Stomach (tissue), 9 donors: ENCODE data around the gene PITPNC1. TPM values are rescaled to one million over a fixed set of nuclear protein-coding genes. Genes with fewer than 3 reads are reported as not detected.

Source experiments
- DNase-seq, 2 donors: peaks; one replicate each; pipeline versions ENCODE4 v3.0.0 to v3.0.0-alpha.2; 2013 to 2019
- H3K27ac ChIP-seq, 5 donors: fragments of 200-600 bp in 4 of 5; sonication (generic) in 4 of 5; one replicate each; pipeline ENCODE4 v1.5.1; 2013 to 2019; ENCODE audit warnings: mild to moderate bottlenecking in 1 of 5, moderate library complexity in 1 of 5
- H3K27me3 ChIP-seq, 3 donors: fragments of 200-600 bp; sonication (generic); one replicate each; pipeline ENCODE4 v1.5.1; 2017 to 2019; ENCODE audit warnings: mixed run types in 1 of 3
- H3K36me3 ChIP-seq, 4 donors: fragments of 200-600 bp; sonication (generic); 1 replicate in 3 of 4; 2 replicates in 1 of 4; pipeline ENCODE4 v1.5.1; 2016 to 2019
- H3K4me1 ChIP-seq, 4 donors: fragments of 200-600 bp; sonication (generic); one replicate each; pipeline ENCODE4 v1.5.1; 2016 to 2019
- H3K4me3 ChIP-seq, 4 donors: fragments of 200-600 bp; sonication (generic) in 3 of 4; one replicate each; pipeline ENCODE4 v1.5.1; 2016 to 2019; ENCODE audit warnings: mild to moderate bottlenecking in 1 of 4
- H3K9me3 ChIP-seq, 4 donors: fragments of 200-600 bp; sonication (generic); one replicate each; pipeline ENCODE4 v1.5.1; 2016 to 2019
- CTCF ChIP-seq, 7 experiments: fragments of 450-650 bp in 4 of 7; fragments of 200-600 bp in 3 of 7; sonication (generic) in 3 of 7; IDR thresholded peaks; one replicate each; pipeline ENCODE4 v1.5.1; 2016 to 2019; ENCODE audit warnings: antibody characterized with exemption in 7 of 7, control low read depth in 2 of 7, mild to moderate bottlenecking in 1 of 7
- EP300 ChIP-seq: sonication (generic); formaldehyde crosslinking; IDR thresholded peaks from one replicate; pipeline ENCODE4 v1.6.1; 2017; ENCODE audit warnings: antibody characterized with exemption
- POLR2A ChIP-seq, 4 donors: fragments of 450-650 bp; IDR thresholded peaks; one replicate each; pipeline ENCODE4 v1.6.1; 2016; ENCODE audit warnings: antibody characterized with exemption in 4 of 4, control low read depth in 2 of 4, mild to moderate bottlenecking in 1 of 4, moderate library complexity in 1 of 4
- POLR2AphosphoS5 ChIP-seq, 3 donors: sonication (generic); formaldehyde crosslinking; IDR thresholded peaks; one replicate each; pipeline ENCODE4 v1.6.1; 2016; ENCODE audit warnings: antibody characterized with exemption in 3 of 3
- WGBS, 5 donors: extraction: QIAGEN DNeasy Blood & Tissue Kit in 3 of 5; methylation state at CpG; one replicate each; pipeline versions ENCODE4 v1.1.5 to v1.1.7; 2013 to 2018; 5-methylcytosine and 5-hydroxymethylcytosine counted together
- intact Hi-C: fragments of 100-400 bp; cut with DNase I; formaldehyde crosslinking; loops from one replicate; pipeline ENCODE4 v1.15.1; 2023; ENCODE audit warnings: low total_unique reads
- polyA plus RNA-seq, 3 donors: library from polyadenylated mRNA; stranded (reverse); fragments of 200-250 nt; gene quantifications; one replicate each; pipeline ENCODE4 v1.2.3, GENCODE V29; 2013
- total RNA-seq, 5 donors: library from RNA; depleted of rRNA; stranded (reverse); fragments of >200 nt; gene quantifications; one replicate each; pipeline versions ENCODE4 v1.1.0 to v1.2.3, GENCODE V29; 2014 to 2016
- donor health status: healthy with polysubstance abuse.
- donor health status: Bipolar disorder and iron deficiency.
- donor health status: healthy.

Gene PITPNC1
- total and polyA plus RNA-seq, 8 donors, result 2.3 to 25.3 (median 14.4) TPM

GRCh38 chr17:67366193-67367157 lies 10.6 kb upstream of the PITPNC1 start, which contains the start of gene PSMD12:
Gene PSMD12, minus strand, starts transcription at chr17:67366577. Its CDS starts 58 bp downstream, at chr17:67366519.
- H3K36me3 ChIP-seq, result peaks cover 0 to 10% (median 3%) of the 10 kb centered on the region in 4 donors
- H3K27ac ChIP-seq, result peak within 1 kb of the TSS; percentile 94 to 98 (median 95)
- peaks cover 26 to 48% (median 38%) of the 10 kb centered on the region in 4 donors for H3K4me1 ChIP-seq
- no peaks in the 10 kb centered on the region for H3K27me3 ChIP-seq
- intact Hi-C loops, result no loop called here
- no peaks in the 10 kb centered on the region for H3K9me3 ChIP-seq
- DNase-seq, result peak; percentile 94 to 97
- no peak for TF ChIP-seq CTCF (IDR thresholded peaks at IDR 0.05)
- TF ChIP-seq POLR2AphosphoS5 (IDR thresholded peaks at IDR 0.05), result peak; percentile 89 to 98 (median 95)
- peak in 2 of 4 donors; percentile 8 to 64 for TF ChIP-seq POLR2A (IDR thresholded peaks at IDR 0.05)
- TF ChIP-seq EP300, result no peak
- 1 to 2% (median 1%) methylated on average over 17 to 55 of the region's 55 CpGs for WGBS, 5 donors
- peak within 1 kb of the TSS; percentile 74 to 95 (median 90) for H3K4me3 ChIP-seq

- Histone ChIP-seq H3K9me3 (no peaks in the 10 kb centered on the region), H3K27me3 (no peaks in the 10 kb centered on the region), H3K27ac (no peak overlapping the region), H3K4me3 (no peak overlapping the region), H3K4me1 (peaks cover 13 to 21% (median 19%) of the 10 kb centered on the region in 4 donors), H3K36me3 (no peaks in the 10 kb centered on the region)
- no peak for TF ChIP-seq POLR2AphosphoS5 (IDR thresholded peaks at IDR 0.05)
- no peak for DNase-seq
- intact Hi-C loops, result loop anchor here (10.0 kb wide), 1 partner anchor 325 kb away; no protein-coding TSS in a partner anchor
Measured at GRCh38 chr17:67369676-67370075, 7.4 kb upstream of the PITPNC1 start.

- Histone ChIP-seq H3K4me1 (peaks cover 8 to 26% (median 16%) of the 10 kb centered on the region in 4 donors), H3K27ac (no peak overlapping the region), H3K9me3 (no peaks in the 10 kb centered on the region), H3K4me3 (no peak overlapping the region), H3K36me3 (no peaks in the 10 kb centered on the region), H3K27me3 (no peaks in the 10 kb centered on the region)
- intact Hi-C loops, result loop anchor here (10.0 kb wide), 1 partner anchor 322 kb away; no protein-coding TSS in a partner anchor
- TF ChIP-seq EP300 (no peak), POLR2A (IDR thresholded peaks at IDR 0.05) (no peak), POLR2AphosphoS5 (IDR thresholded peaks at IDR 0.05) (no peak), CTCF (IDR thresholded peaks at IDR 0.05) (no peak)
- WGBS, 5 donors, result 75 to 100% (median 90%) methylated on average over 1 of the region's 1 CpG
- no peak for DNase-seq
Measured at GRCh38 chr17:67372751-67373150, 4.3 kb upstream of the PITPNC1 start.

- H3K4me3 ChIP-seq, result no peak overlapping the region
- H3K27ac ChIP-seq, result peak overlapping the region in 1 of 5 donors; percentile 17
- no peaks in the 10 kb centered on the region for H3K36me3 ChIP-seq
- H3K4me1 ChIP-seq, result peaks cover 8 to 32% (median 17%) of the 10 kb centered on the region in 4 donors
- H3K27me3 ChIP-seq, result no peaks in the 10 kb centered on the region
- peak in 5 of 7 experiments; percentile 72 to 80 (median 77) for TF ChIP-seq CTCF (IDR thresholded peaks at IDR 0.05)
- peak in 1 of 3 donors; percentile 18 for TF ChIP-seq POLR2AphosphoS5 (IDR thresholded peaks at IDR 0.05)
- no peak for TF ChIP-seq POLR2A (IDR thresholded peaks at IDR 0.05)
- no peaks in the 10 kb centered on the region for H3K9me3 ChIP-seq
- peak; percentile 92 to 94 for DNase-seq
- 9 to 15% (median 13%) methylated on average over 12 of the region's 12 CpGs for WGBS, 5 donors
- intact Hi-C loops, result loop anchor here (5.0 to 10.0 kb wide), 2 partner anchors 103 to 320 kb away; no protein-coding TSS in a partner anchor
Measured at GRCh38 chr17:67374329-67375053, 2.6 kb upstream of the PITPNC1 start.
